Measurements from ENCODE around the gene RAB10.

DNA sequence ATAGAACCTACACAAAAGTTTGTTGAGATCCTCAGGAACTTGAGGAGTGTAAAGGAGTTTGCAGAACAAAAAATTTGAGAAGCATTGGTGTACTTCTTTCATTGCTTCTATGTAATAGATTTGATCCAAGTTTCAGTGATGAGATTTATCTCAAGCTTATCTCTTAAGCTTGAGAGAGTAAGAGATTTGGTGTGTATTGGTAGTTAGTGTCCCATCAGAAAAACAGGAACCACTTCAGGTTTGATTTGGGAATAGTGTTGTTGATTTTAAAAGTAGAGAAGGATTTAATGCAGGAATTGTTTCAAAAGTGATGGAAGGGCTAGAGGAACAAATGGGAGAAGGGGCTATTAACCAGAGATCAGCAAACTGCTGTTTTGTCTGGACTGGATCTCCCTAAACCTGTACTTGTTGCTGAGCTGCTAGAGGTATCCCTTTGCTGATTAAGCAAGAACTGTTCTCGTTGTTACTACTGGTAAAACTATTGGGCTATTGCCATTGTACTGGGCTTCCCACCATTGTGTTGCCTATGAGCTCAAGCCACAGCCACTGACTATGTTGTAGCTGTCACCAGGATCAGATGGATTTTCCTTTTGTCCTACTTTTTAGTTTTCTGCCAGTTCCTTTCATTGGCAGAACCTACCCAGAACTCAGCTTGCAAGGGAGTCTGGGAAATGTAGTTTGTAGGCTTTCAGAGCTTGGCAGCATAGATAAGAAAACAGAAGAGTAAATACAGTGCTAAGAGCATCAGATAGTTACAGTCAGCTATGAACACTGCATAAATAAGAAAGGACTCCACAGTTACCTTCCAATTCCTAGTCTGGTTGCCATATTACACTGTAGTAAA, 39.3 kb downstream of the RAB10 start:
- TF ChIP-seq YY1 (IDR thresholded peaks at IDR 0.05; ENCODE audit: insufficient read depth, insufficient read length) (no peak), ZNF274 (IDR thresholded peaks at IDR 0.05; ENCODE audit: low read depth, low read length) (no peak), SUZ12 (IDR thresholded peaks at IDR 0.05; ENCODE audit: extremely low read depth, insufficient read depth, insufficient read length) (no peak)

All from NT2/D1 (cell line).